Fibroblast of the aortic adventitia (primary cell): ENCODE measurements around the gene TRIP6. TPM values are rescaled to one million over a fixed set of nuclear protein-coding genes. Genes with fewer than 3 reads are reported as not detected.
"Not testable (repeated sequence)": the region's sequence is repeated elsewhere in the genome, so short reads cannot be mapped to it uniquely, and the experiment has no call there.

Experiments used
- DNase-seq: peaks from one replicate; pipeline ENCODE4 v3.0.0-alpha.2; 2010; ENCODE audit warnings: low read depth
- H3K4me3 ChIP-seq: 2 replicates; pipeline ENCODE4 v1.5.1; 2011; ENCODE audit warnings: low read depth, mild to moderate bottlenecking, control low read depth, low read length, moderate library complexity
- CTCF ChIP-seq: IDR thresholded peaks from 2 replicates; pipeline ENCODE4 v1.5.1; 2011; ENCODE audit warnings: mild to moderate bottlenecking, low read length, control low read depth, inconsistent platforms; ENCODE audit not compliant: insufficient read depth
- small RNA-seq: library from RNA; depleted of rRNA; stranded (forward); fragments of <200 nt; gene quantifications from one replicate; pipeline ENCODE3, GENCODE V24; 2012
- total RNA-seq: library from RNA; depleted of rRNA; stranded (reverse); fragments of >200 nt; gene quantifications from 2 replicates; pipeline ENCODE4 v1.2.3, GENCODE V29; 2012; ENCODE audit warnings: low replicate concordance

The TRIP6 gene
- total RNA-seq, 1 donor = 71.4 TPM

DNA sequence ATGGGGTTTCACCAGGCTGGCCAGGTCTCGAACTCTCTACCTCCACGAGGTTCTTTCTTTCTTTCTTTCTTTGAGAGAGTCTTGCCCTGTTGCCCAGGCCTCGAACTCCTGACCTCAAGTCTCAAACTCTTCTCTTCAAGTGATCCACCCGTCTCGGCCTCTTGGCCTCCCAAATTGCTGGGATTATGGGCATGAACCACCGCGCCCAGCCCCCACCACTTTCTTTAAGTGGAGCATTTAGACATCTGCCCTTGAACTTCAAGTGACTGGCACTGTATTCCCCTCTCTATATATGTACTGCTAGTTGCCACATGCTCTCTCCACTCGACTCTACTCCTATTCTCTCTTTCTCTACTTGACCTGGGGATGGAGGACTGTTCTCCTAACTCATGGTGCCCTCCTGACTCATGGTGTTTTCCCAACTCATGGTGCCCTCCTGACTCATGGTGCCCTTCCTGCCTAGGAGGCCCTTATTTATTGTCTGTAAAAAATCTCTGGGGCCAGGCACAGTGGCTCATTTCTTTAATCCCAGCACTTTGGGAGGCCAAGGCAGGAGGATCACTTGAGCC lies 47.8 kb downstream of the TRIP6 start:
- no peak for DNase-seq
- no peak overlapping the region for H3K4me3 ChIP-seq
- TF ChIP-seq CTCF = no peak

GRCh38 chr7:100919335-100919734 lies 52.1 kb downstream of the TRIP6 start:
- DNase-seq, H3K4me3 ChIP-seq: not testable (repeated sequence)

- not testable (repeated sequence) for DNase-seq, H3K4me3 ChIP-seq
Measured at GRCh38 chr7:100919779-100920437, 52.7 kb downstream of the TRIP6 start.

- DNase-seq = no peak
- H3K4me3 ChIP-seq = no peak overlapping the region
- TF ChIP-seq CTCF = no peak
Measured at GRCh38 chr7:100921039-100921438, 53.9 kb downstream of the TRIP6 start.

Small RNA genes within 50 kb of the gene (small RNA-seq; reads per million reads assigned to genes)
- gene RN7SL549P = not detected
- gene RN7SL750P = not detected

Other genes starting within 250 kb of the TRIP6 start
- 0.08 and 1.2 TPM in 2 replicates for gene TFR2, start 225.8 kb upstream of the TRIP6 start, total RNA-seq
- gene ACTL6B, start 210.9 kb upstream of the TRIP6 start, total RNA-seq = not detected in 2 replicates
- gene GNB2, start 193.6 kb upstream of the TRIP6 start, total RNA-seq = 38.5 and 89.1 TPM in 2 replicates
- gene GIGYF1, start 173.1 kb upstream of the TRIP6 start, total RNA-seq = 20.7 and 39.1 TPM in 2 replicates
- 17.8 and 32.4 TPM in 2 replicates for gene POP7, start 161.3 kb upstream of the TRIP6 start, total RNA-seq
- gene EPO, start 146.9 kb upstream of the TRIP6 start, total RNA-seq = not detected in 2 replicates
- not detected in 2 replicates for gene ZAN, start 133.8 kb upstream of the TRIP6 start, total RNA-seq
- gene EPHB4, start 39.9 kb upstream of the TRIP6 start, total RNA-seq = 24.9 and 37.9 TPM in 2 replicates
- 13.9 and 14.3 TPM in 2 replicates for gene SLC12A9, start 14.7 kb upstream of the TRIP6 start, total RNA-seq
- 25.3 and 41.2 TPM in 2 replicates for gene SRRT, start 7.7 kb downstream of the TRIP6 start, total RNA-seq
- gene UFSP1, start 22.3 kb downstream of the TRIP6 start, total RNA-seq = 2.2 and 3.3 TPM in 2 replicates
- 0.16 TPM in 1 of 2 replicates, not detected in the other for gene ACHE, start 28.5 kb downstream of the TRIP6 start, total RNA-seq
- gene MUC3A, start 82.1 kb downstream of the TRIP6 start, total RNA-seq = 0.16 TPM in 1 of 2 replicates, not detected in the other
- not detected in 2 replicates for gene MUC12, start 102.2 kb downstream of the TRIP6 start, total RNA-seq
- gene MUC17, start 152.7 kb downstream of the TRIP6 start, total RNA-seq = not detected in 2 replicates
- gene TRIM56, start 218.1 kb downstream of the TRIP6 start, total RNA-seq = 10.0 and 17.2 TPM in 2 replicates